Activated T-helper 17 cell treated with anti-CD3 and anti-CD28 coated beads, Interleukin-2, amount 50 U/mL, for 72 hours (primary cell): ENCODE results near the gene SH3RF2. TPM values are rescaled to one million over a fixed set of nuclear protein-coding genes. Genes with fewer than 3 reads are reported as not detected.

Experiments
- ATAC-seq: fragments of 150-1000 bp; cut with Tn5 transposase; replicated peaks from 2 replicates; pipeline ENCODE4 v1.10.0; 2021; ENCODE audit warnings: mild to moderate bottlenecking, moderate library complexity
- H3K27ac Mint-ChIP-seq: one replicate; pipeline ENCODE4 v1.8.0; 2022; ENCODE audit warnings: mixed read lengths
- H3K27me3 Mint-ChIP-seq: one replicate; pipeline ENCODE4 v1.8.0; 2022; ENCODE audit warnings: mixed read lengths
- H3K36me3 Mint-ChIP-seq: one replicate; pipeline ENCODE4 v1.8.0; 2022; ENCODE audit warnings: low read depth, mild to moderate bottlenecking, mixed read lengths
- H3K4me1 Mint-ChIP-seq: one replicate; pipeline ENCODE4 v1.8.0; 2022; ENCODE audit warnings: mixed read lengths
- H3K4me3 Mint-ChIP-seq: one replicate; pipeline ENCODE4 v1.8.0; 2022; ENCODE audit warnings: mild to moderate bottlenecking, mixed read lengths
- H3K9me3 Mint-ChIP-seq: one replicate; pipeline ENCODE4 v1.8.0; 2022; ENCODE audit warnings: mixed read lengths
- total RNA-seq, 2 donors: library from RNA; stranded (reverse); gene quantifications; one replicate each; pipeline ENCODE4 v1.2.3, GENCODE V29; 2022

SH3RF2 gene
- total RNA-seq, 2 donors from 2014 or later: 0.80 TPM; not detected in 1

- no peaks in the 10 kb centered on the region for H3K36me3 Mint-ChIP-seq
- no peak overlapping the region for H3K27ac Mint-ChIP-seq
- no peak for ATAC-seq
- H3K9me3 Mint-ChIP-seq: no peaks in the 10 kb centered on the region
- H3K4me1 Mint-ChIP-seq: no peaks in the 10 kb centered on the region
- H3K27me3 Mint-ChIP-seq: peaks cover 11% of the 10 kb centered on the region
- no peak overlapping the region for H3K4me3 Mint-ChIP-seq
These were observed 35.3 kb downstream of the SH3RF2 start for GRCh38 chr5:145971701-145972100.

- H3K4me3 Mint-ChIP-seq: no peak overlapping the region
- no peaks in the 10 kb centered on the region for H3K9me3 Mint-ChIP-seq
- H3K27ac Mint-ChIP-seq: no peak overlapping the region
- ATAC-seq: no peak
- peaks cover 7% of the 10 kb centered on the region for H3K27me3 Mint-ChIP-seq
- H3K36me3 Mint-ChIP-seq: no peaks in the 10 kb centered on the region
- H3K4me1 Mint-ChIP-seq: no peaks in the 10 kb centered on the region
These were observed 38.6 kb downstream of the SH3RF2 start for GRCh38 chr5:145975001-145975360.

- Mint-ChIP-seq H3K4me1 (no peaks in the 10 kb centered on the region), H3K36me3 (no peaks in the 10 kb centered on the region), H3K9me3 (no peaks in the 10 kb centered on the region)
These were observed 39.1 kb downstream of the SH3RF2 start for GRCh38 chr5:145975361-145976066.

GRCh38 chr5:145976431-145977155 is 40.2 kb downstream of the SH3RF2 start:
- H3K27me3 Mint-ChIP-seq: peaks cover 10% of the 10 kb centered on the region
- peak; percentile 77 for ATAC-seq

More at GRCh38 chr5:145975361-145976066, 39.1 kb downstream of the SH3RF2 start:
- peaks cover 7% of the 10 kb centered on the region for H3K27me3 Mint-ChIP-seq
- H3K27ac Mint-ChIP-seq: no peak overlapping the region
- no peak for ATAC-seq
- H3K4me3 Mint-ChIP-seq: no peak overlapping the region

GRCh38 chr5:145978171-145978570 is 41.8 kb downstream of the SH3RF2 start:
- Mint-ChIP-seq H3K4me3 (no peak overlapping the region), H3K27me3 (peaks cover 10% of the 10 kb centered on the region), H3K36me3 (no peaks in the 10 kb centered on the region), H3K27ac (no peak overlapping the region), H3K9me3 (no peaks in the 10 kb centered on the region), H3K4me1 (no peaks in the 10 kb centered on the region)
- no peak for ATAC-seq

More at GRCh38 chr5:145976431-145977155, 40.2 kb downstream of the SH3RF2 start:
- no peak overlapping the region for H3K27ac Mint-ChIP-seq
- no peaks in the 10 kb centered on the region for H3K9me3 Mint-ChIP-seq
- H3K4me1 Mint-ChIP-seq: no peaks in the 10 kb centered on the region
- H3K36me3 Mint-ChIP-seq: no peaks in the 10 kb centered on the region
- no peak overlapping the region for H3K4me3 Mint-ChIP-seq

GRCh38 chr5:145978708-145979107 is 42.3 kb downstream of the SH3RF2 start:
- no peak for ATAC-seq
- Mint-ChIP-seq H3K4me3 (no peak overlapping the region), H3K9me3 (no peaks in the 10 kb centered on the region), H3K4me1 (no peaks in the 10 kb centered on the region), H3K27ac (no peak overlapping the region), H3K27me3 (peaks cover 10% of the 10 kb centered on the region), H3K36me3 (no peaks in the 10 kb centered on the region)

- H3K9me3 Mint-ChIP-seq: no peaks in the 10 kb centered on the region
- H3K4me3 Mint-ChIP-seq: no peak overlapping the region
- ATAC-seq: no peak
- H3K4me1 Mint-ChIP-seq: no peaks in the 10 kb centered on the region
- H3K27me3 Mint-ChIP-seq: peaks cover 8% of the 10 kb centered on the region
- no peak overlapping the region for H3K27ac Mint-ChIP-seq
- H3K36me3 Mint-ChIP-seq: no peaks in the 10 kb centered on the region
These were observed 43.2 kb downstream of the SH3RF2 start for GRCh38 chr5:145979270-145980223.

- no peaks in the 10 kb centered on the region for H3K9me3 Mint-ChIP-seq
- H3K4me3 Mint-ChIP-seq: no peak overlapping the region
- H3K27me3 Mint-ChIP-seq: peaks cover 7% of the 10 kb centered on the region
- H3K36me3 Mint-ChIP-seq: no peaks in the 10 kb centered on the region
- H3K4me1 Mint-ChIP-seq: no peaks in the 10 kb centered on the region
- ATAC-seq: no peak
- H3K27ac Mint-ChIP-seq: no peak overlapping the region
These were observed 43.9 kb downstream of the SH3RF2 start for GRCh38 chr5:145980259-145980658.

- Mint-ChIP-seq H3K4me1 (no peaks in the 10 kb centered on the region), H3K27ac (no peak overlapping the region), H3K27me3 (peaks cover 7% of the 10 kb centered on the region), H3K9me3 (no peaks in the 10 kb centered on the region), H3K36me3 (no peaks in the 10 kb centered on the region), H3K4me3 (no peak overlapping the region)
- no peak for ATAC-seq
These were observed 44.3 kb downstream of the SH3RF2 start for GRCh38 chr5:145980718-145981117.

GRCh38 chr5:145981589-145982571 is 45.5 kb downstream of the SH3RF2 start:
- H3K27me3 Mint-ChIP-seq: peaks cover 13% of the 10 kb centered on the region
- ATAC-seq: no peak
- H3K4me3 Mint-ChIP-seq: no peak overlapping the region
- H3K4me1 Mint-ChIP-seq: no peaks in the 10 kb centered on the region
- H3K27ac Mint-ChIP-seq: no peak overlapping the region
- no peaks in the 10 kb centered on the region for H3K36me3 Mint-ChIP-seq
- no peaks in the 10 kb centered on the region for H3K9me3 Mint-ChIP-seq

GRCh38 chr5:145982572-145983318 is 46.4 kb downstream of the SH3RF2 start:
- H3K9me3 Mint-ChIP-seq: no peaks in the 10 kb centered on the region
- H3K27me3 Mint-ChIP-seq: peaks cover 14% of the 10 kb centered on the region
- ATAC-seq: no peak
- H3K4me3 Mint-ChIP-seq: no peak overlapping the region
- H3K36me3 Mint-ChIP-seq: no peaks in the 10 kb centered on the region
- H3K27ac Mint-ChIP-seq: no peak overlapping the region
- H3K4me1 Mint-ChIP-seq: no peaks in the 10 kb centered on the region

GRCh38 chr5:145983446-145983845 is 47.1 kb downstream of the SH3RF2 start:
- Mint-ChIP-seq H3K36me3 (no peaks in the 10 kb centered on the region), H3K9me3 (no peaks in the 10 kb centered on the region), H3K4me1 (no peaks in the 10 kb centered on the region), H3K27me3 (peaks cover 14% of the 10 kb centered on the region), H3K4me3 (no peak overlapping the region), H3K27ac (no peak overlapping the region)
- no peak for ATAC-seq

GRCh38 chr5:145984072-145984471 is 47.7 kb downstream of the SH3RF2 start:
- no peak overlapping the region for H3K4me3 Mint-ChIP-seq
- H3K4me1 Mint-ChIP-seq: no peaks in the 10 kb centered on the region
- no peak overlapping the region for H3K27ac Mint-ChIP-seq
- no peak for ATAC-seq
- no peaks in the 10 kb centered on the region for H3K36me3 Mint-ChIP-seq
- H3K27me3 Mint-ChIP-seq: peaks cover 14% of the 10 kb centered on the region
- no peaks in the 10 kb centered on the region for H3K9me3 Mint-ChIP-seq
